ENCODE measurements around the gene FGFRL1.

DNA sequence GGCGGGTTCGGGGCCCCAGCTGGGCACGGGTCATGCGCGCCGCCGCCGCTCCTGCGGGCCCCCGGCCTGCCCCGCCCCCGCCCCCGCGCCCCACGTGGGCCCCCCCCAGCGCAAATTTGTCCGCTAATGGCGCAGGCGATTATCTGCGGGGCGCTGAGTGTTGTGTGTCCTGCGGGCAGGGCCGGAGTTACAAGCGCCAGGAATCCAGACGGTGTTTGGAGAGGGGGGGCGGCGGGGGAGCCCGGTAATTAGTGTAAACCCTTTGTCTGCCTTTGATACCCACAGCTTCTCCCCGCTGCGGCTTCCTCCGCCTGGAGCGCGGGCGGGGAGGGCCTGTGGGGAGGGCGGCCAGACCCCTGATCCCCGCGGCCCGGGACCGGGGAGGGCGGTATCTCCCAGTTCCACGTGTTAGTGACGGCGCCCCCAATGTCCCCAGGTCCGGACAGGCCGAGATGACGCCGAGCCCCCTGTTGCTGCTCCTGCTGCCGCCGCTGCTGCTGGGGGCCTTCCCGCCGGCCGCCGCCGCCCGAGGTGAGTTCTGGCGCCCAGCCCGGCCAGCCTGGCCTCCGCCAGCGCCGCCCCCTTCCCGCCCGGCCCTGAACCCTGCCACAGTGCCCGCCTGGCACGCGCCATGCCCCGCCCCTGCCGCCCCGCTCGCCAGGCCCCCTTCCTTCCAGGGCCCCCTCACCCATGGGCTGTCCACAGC is 761 bp downstream of the FGFRL1 start:
- TF ChIP-seq EZH2 (IDR thresholded peaks at IDR 0.05; ENCODE audit: low read length) = no peak
- TF ChIP-seq, protein P1, sequence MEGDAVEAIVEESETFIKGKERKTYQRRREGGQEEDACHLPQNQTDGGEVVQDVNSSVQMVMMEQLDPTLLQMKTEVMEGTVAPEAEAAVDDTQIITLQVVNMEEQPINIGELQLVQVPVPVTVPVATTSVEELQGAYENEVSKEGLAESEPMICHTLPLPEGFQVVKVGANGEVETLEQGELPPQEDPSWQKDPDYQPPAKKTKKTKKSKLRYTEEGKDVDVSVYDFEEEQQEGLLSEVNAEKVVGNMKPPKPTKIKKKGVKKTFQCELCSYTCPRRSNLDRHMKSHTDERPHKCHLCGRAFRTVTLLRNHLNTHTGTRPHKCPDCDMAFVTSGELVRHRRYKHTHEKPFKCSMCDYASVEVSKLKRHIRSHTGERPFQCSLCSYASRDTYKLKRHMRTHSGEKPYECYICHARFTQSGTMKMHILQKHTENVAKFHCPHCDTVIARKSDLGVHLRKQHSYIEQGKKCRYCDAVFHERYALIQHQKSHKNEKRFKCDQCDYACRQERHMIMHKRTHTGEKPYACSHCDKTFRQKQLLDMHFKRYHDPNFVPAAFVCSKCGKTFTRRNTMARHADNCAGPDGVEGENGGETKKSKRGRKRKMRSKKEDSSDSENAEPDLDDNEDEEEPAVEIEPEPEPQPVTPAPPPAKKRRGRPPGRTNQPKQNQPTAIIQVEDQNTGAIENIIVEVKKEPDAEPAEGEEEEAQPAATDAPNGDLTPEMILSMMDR (optimal IDR thresholded peaks at IDR 0.05 in 1 of 3, IDR thresholded peaks at IDR 0.05 in 1 of 3, conservative IDR thresholded peaks at IDR 0.05 in 1 of 3; ENCODE audit: extremely low read depth in 1 of 3, insufficient read depth in 2 of 3, low read length in 3 of 3) = no peak

All from keratinocyte (primary cell).